ENCODE results near the gene PIP4K2A. TPM values are rescaled to one million over a fixed set of nuclear protein-coding genes. Genes with fewer than 3 reads are reported as not detected.

Gene PIP4K2A
- total RNA-seq, 1 experiment from 2014 or later = 40.5 TPM

- DNase-seq (ENCODE audit: low read depth) = no peak
These were observed 47.3 kb downstream of the PIP4K2A start for GRCh38 chr10:22667093-22667480.

GRCh38 chr10:22666287-22667092, 47.9 kb downstream of the PIP4K2A start:
- DNase-seq (ENCODE audit: low read depth) = peak; percentile 43

- no peak for DNase-seq (ENCODE audit: low read depth)
These were observed 49.0 kb downstream of the PIP4K2A start for GRCh38 chr10:22665329-22665728.

- DNase-seq (ENCODE audit: low read depth) = no peak
These were observed 51.5 kb downstream of the PIP4K2A start for GRCh38 chr10:22662733-22663330.

- DNase-seq (ENCODE audit: low read depth) = no peak
These were observed 54.5 kb downstream of the PIP4K2A start for GRCh38 chr10:22659866-22660265.

- DNase-seq (ENCODE audit: low read depth) = peak; percentile 16
These were observed 55.5 kb downstream of the PIP4K2A start for GRCh38 chr10:22658745-22659410.

- DNase-seq (ENCODE audit: low read depth) = no peak
These were observed 56.7 kb downstream of the PIP4K2A start for GRCh38 chr10:22657566-22658225.

GRCh38 chr10:22657024-22657423, 57.4 kb downstream of the PIP4K2A start:
- no peak for DNase-seq (ENCODE audit: low read depth)

GRCh38 chr10:22656036-22656435, 58.3 kb downstream of the PIP4K2A start:
- DNase-seq (ENCODE audit: low read depth) = no peak

- DNase-seq (ENCODE audit: low read depth) = peak; percentile 56
These were observed 58.9 kb downstream of the PIP4K2A start for GRCh38 chr10:22655312-22655981.

GRCh38 chr10:22652988-22653481, 61.3 kb downstream of the PIP4K2A start:
- no peak for DNase-seq (ENCODE audit: low read depth)

- DNase-seq (ENCODE audit: low read depth) = no peak
These were observed 63.0 kb downstream of the PIP4K2A start for GRCh38 chr10:22651276-22651980.

- DNase-seq (ENCODE audit: low read depth) = no peak
These were observed 64.4 kb downstream of the PIP4K2A start for GRCh38 chr10:22649994-22650393.

GRCh38 chr10:22649390-22649841, 65.0 kb downstream of the PIP4K2A start:
- DNase-seq (ENCODE audit: low read depth) = no peak

- peak; percentile 91 for DNase-seq (ENCODE audit: low read depth)
These were observed 65.8 kb downstream of the PIP4K2A start for GRCh38 chr10:22648547-22648961.

GRCh38 chr10:22647244-22647643, 67.1 kb downstream of the PIP4K2A start:
- DNase-seq (ENCODE audit: low read depth) = no peak

GRCh38 chr10:22646388-22646853, 68.0 kb downstream of the PIP4K2A start:
- no peak for DNase-seq (ENCODE audit: low read depth)

GRCh38 chr10:22644222-22644621, 70.2 kb downstream of the PIP4K2A start:
- no peak for DNase-seq (ENCODE audit: low read depth)

GRCh38 chr10:22643775-22644174, 70.6 kb downstream of the PIP4K2A start:
- no peak for DNase-seq (ENCODE audit: low read depth)

GRCh38 chr10:22643116-22643515, 71.3 kb downstream of the PIP4K2A start:
- no peak for DNase-seq (ENCODE audit: low read depth)

GRCh38 chr10:22641743-22642142, 72.6 kb downstream of the PIP4K2A start:
- DNase-seq (ENCODE audit: low read depth) = no peak
